Stimulated activated CD8-positive, alpha-beta memory T cell treated with anti-CD3 and anti-CD28 coated beads, Interleukin-7, amount 100 ng/mL, for 48 hours (primary cell): ENCODE measurements around the gene MPST.

Experiments used
- DNase-seq, 2 donors: peaks; one replicate each; pipeline ENCODE4 v3.0.0-alpha.2; 2020; ENCODE audit warnings: low read depth in 1 of 2; ENCODE audit errors: extremely low read depth in 1 of 2

The MPST gene

GRCh38 chr22:37000676-37001534 is 18.6 kb upstream of the MPST start:
- DNase-seq = no peak

DNA sequence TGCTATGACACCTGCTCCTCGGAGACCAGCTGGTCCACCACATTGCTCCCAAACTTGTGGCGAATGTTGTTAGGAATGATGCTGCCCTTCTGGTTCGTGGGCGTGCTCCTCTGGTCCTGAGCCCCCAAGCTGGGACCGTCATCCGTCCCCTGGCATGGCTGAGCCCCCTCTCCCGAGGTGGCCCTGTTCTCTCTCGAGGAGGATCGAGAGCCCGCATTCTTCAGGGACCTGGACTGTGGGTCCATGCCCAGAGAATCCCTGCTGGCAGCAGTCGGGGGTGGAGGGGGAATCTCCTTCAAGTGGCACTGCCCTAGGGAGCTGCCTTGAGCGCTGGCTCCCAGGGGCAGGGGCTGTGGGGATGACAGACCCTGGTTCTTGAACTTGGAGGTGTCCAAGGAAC is 17.7 kb upstream of the MPST start:
- DNase-seq = no peak

DNA sequence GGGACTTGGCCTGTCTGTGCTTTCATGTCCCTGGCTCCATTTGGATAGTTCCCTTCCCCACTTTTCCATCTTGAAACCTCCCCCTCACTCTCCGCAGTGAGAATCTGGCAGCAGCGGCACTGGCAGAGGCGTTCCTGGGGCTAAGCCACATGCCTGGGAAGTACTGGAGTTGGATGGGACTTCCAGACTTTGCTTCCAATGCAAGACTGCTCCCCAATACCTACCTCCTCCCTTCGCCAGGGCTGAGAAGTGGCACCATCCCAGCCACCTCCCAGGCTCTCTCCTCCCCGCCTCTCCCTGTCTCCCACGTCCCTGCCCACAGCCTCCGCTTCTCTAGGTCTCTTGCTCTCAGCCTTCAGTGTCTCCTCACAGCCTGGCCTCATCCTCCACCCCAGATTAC is 16.9 kb upstream of the MPST start:
- no peak for DNase-seq

DNA sequence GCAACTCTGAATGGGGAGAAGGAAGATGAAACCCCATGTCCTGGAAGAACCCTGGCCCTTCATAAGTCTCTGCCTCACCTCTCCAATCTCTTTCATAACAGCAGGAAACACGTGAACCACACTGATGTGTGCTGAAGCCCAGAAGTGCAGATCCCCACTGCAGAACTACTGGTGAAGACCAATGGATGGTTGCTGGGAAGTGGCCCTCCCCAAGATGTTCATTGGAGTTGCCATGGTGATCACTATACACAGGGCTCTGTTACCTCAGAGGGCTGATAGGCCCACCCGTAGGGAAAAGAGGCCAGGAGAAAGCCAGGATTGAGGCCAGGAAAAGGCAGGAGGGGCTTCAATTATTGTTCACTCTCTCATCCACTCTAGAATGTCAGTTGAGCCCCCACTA is 11.9 kb upstream of the MPST start:
- no peak for DNase-seq

DNA sequence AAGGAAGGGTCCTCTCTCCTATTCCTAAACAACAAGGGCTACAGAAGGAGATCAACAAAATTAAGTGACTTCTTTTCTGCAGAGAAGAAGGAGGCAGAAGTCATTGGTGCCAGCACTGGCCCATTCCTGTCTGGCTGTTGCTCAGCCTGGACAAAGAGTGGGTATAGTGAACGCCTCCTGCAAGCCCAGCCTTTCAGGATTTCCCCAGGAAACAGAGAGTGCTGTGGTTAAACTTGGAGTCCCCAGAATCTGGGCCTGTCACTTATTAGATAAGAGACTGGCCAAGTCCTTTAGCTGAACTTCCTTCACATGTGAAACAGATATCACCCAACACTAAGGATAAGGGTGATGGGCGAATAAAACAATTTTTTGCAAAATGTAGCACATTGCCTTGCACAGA is 11.2 kb upstream of the MPST start:
- DNase-seq = no peak

- DNase-seq = no peak
Observed at GRCh38 chr22:37009490-37009889, 10.1 kb upstream of the MPST start.

- DNase-seq = no peak
Observed at GRCh38 chr22:37010174-37010573, 9.4 kb upstream of the MPST start.

- no peak for DNase-seq
Observed at GRCh38 chr22:37010976-37011375, 8.6 kb upstream of the MPST start.

GRCh38 chr22:37011472-37011871 is 8.1 kb upstream of the MPST start:
- DNase-seq = no peak

- DNase-seq = no peak
Observed at GRCh38 chr22:37012262-37012904, 7.2 kb upstream of the MPST start.

DNA sequence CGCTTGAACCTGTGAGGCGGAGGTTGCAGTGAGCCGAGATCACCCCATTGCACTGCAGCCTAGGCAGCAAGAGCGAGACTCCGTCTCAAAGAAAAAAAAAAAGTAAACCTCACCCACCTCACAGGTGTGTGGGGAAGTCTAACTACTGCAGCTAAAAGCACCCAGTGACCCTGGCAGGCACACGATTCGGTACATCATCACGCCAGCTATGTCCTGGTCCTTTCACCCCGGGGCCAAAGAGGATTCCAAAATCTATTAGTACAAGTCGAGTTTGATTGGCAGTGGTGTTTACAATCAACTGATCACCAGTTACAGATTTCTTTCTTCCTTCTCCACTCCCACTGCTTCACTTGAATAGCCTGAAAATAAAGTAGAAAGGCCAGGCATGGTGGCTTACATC is 6.6 kb upstream of the MPST start:
- DNase-seq = no peak

DNA sequence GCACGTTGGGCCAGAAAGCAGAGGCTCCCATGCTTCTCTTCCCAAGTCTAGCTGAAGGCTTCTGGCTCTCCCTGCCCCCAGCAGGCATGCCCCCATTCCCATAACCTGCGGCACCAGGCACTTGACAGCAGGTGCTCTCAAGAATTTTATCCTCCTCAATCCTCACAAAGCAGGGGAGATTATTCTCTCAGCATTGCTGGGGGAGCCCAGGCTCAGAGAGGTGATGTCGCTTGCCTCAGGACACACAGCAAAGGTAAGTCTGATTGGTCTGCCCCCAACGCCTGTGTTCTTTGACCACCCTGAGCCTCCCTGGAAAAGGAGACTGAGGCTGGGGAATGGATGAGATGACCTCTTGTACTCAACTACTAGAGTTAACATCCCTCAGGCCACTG is 5.1 kb upstream of the MPST start:
- no peak for DNase-seq

DNA sequence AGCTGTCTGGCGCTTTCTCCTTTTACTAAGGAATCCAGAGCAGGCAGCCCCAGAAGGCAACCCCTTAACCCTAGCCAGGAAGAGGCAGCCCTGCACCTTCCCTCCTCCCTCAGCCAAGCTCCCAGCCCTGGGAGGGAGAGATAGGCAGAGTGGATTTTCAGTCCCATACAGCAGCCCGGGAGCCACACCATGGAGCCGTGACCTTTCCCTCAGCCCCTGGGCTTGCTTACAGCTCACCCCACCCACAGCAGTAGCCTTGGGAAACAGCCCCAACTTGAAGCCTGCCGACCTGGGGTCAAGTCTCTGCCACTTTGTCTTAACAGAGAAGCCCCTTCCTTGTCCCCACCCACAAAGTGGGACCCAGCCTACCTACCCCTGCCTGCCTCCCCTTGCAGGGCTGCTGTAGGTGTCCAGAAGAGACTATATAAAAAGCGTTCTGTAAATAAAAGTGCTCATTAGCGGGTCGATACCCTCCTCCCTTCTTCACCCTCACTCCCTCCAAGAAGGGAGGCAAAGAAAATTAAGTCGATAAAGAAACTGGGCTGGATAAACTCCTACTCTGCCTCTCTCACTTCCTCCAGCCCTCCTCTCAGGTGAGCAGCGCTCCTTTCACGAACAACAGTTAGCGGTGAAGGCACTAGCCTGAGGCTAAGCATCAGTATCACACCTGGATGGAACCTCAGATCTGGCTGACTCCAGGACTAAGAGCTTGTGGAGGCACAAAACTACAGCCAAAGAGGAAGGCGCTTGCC is 4.5 kb upstream of the MPST start:
- no peak for DNase-seq

- DNase-seq = no peak
Observed at GRCh38 chr22:37015587-37015878, 4.0 kb upstream of the MPST start.

DNA sequence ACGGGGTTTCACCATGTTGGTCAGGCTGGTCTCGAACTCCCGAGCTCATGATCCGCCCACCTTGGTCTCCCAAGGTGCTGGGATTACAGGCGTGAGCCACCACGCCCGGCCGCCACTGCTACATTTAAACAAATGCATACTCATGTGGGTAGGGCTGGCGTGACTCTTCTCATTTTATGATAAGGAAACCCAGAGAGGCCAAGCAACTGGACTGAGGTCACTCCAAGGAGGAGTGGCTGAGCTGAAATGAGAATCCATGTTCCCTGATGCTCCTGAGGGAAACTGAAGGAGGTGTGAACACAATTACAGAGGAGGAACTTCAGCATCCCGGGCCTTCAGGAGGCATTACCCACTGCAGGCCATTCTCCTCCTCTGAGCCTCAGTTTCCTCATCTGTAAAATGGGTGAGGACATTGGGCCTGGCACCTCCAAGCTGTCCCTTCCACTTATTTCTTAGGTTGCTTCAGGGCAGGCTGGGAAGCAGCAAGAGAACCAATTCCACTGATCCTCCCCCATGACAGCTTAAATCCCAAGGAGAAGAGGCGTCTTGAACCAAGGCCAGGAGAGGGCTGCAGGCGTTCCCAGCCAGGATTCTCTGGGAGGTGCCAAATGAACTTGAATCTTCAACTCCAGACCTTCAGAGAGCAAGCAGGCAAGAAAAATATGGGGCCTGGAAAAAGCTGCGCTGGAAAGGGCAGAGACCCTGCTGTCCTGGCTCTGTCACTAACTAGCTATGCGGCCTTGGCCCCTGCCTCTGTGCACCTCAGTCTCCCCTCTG is 3.2 kb upstream of the MPST start:
- no peak for DNase-seq

DNA sequence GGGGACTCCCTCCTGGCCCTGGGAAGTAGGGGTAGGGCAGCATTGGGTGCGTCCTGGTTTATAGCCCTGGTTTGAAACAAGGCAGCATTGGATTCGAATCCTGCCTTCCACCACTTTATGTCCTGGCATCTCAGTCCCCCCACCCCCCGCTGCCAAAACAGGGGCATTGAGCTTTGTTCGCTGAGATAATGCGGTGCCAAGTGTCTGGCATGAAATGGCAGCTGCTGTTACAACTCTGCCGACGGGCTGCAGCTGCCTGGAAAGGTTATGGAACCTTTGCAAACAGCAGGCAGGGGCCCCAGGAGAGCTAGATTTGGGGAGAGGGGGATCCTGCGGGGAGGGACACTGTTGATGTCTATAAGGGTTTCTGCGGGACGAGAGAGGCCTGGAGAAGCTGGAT is 2.2 kb upstream of the MPST start:
- DNase-seq = no peak

- DNase-seq = no peak
Observed at GRCh38 chr22:37018086-37018814, 1.3 kb upstream of the MPST start.

DNA sequence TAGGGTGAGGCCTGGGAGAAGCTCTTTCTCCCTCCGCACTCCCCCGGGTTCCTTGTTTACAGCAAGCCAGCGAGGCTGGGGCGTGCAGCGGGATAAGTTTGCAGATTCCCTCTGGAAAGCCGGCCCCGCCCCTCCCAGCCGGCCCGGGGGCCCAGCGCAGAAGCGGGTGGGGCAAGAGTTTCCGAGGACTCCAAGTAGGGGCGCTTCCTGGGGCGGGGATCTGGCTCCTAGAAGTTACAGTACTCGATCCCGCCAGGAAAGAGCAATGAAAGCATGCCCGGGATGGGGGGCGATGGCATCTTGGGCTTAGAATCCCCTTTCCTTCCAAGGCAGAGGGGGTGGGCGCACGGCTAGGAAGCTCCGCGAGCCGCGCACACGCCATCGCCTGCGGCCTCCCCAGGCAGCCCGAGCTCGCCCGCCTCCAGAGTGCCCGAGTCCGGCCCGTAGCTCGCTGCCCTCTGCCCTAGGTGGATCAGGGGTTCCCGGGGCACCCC is 680 bp upstream of the MPST start:
- no peak for DNase-seq

DNA sequence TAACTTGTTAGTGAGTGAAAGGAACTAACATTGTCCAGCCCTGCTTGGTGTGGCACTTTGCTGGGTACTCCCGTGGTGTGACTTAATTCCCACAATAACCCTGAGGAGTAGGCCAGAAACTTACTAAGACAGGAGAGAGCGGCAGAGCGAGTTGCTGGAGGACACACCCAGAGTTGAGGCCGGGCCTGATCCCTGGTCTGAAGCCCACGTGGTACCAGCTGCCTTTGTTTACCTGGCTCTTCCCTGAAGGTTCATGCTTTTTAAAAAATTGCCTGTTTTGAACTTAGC is 594 bp downstream of the MPST start:
- DNase-seq = no peak

GRCh38 chr22:37021041-37021440 is 1.5 kb downstream of the MPST start:
- DNase-seq = no peak
